Midbrain (tissue), 1 donor: ENCODE results near the gene NUDT21.
"Not testable (repeated sequence)": the region's sequence is repeated elsewhere in the genome, so short reads cannot be mapped to it uniquely, and the experiment has no call there.

Source experiments
- DNase-seq: peaks from one replicate; lab custom pipeline; 2025; lab: John Stamatoyannopoulos, UW

The NUDT21 gene

DNA sequence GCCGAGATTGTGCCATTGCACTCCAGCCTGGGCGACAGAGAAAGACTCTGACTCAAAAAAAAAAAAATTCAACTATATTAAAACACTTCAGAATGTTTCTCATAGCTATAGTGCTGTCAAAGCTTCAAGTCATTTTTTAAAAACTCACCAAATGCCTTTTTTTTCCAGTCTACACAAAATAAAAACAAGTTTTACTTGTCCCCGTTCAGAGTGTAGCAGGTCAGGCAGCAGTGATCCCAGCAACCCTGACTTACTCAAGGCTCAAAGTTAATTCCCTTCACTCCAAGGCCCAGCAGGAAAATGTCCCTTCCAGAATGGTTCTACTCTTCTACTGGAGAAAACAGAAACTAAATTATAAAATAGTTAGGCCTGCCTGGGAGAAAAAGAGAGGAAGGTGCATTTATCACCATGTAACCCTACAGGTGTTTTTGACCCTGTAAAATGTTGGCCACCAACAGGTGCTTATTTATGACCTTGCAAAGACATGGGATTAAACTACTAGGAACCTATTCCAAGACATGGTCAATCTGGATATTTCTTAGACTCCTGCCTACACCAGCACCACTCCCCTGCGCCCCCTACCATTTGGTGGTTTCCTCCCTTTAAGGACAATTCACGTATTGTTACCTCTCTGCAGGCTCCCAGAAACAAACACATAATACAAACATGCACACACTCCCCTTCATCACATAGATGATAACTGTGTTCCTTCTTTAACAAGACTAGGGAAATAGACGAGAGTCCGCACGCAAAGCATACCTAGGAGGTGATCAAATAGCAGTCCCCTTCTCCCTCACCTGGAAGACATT is 31.2 kb downstream of the NUDT21 start:
- no peak for DNase-seq

DNA sequence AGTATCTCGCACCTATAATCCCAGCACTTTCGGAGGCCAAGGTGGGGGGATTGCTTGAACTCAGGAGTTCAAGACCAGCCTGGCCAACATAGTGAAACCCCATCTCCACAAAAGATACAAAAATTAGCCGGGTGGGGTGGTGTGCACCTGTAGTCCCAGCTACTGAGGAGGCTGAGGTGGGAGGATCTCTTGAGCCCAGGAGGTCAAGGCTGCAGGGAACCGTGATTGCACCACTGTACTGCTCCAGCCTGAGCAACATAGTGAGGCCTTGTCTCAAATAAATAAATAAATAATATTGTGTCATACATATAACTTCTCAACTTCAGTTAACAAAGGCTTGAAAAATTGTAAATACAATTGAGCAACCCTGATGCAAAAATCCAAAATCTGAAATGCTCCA is 34.0 kb downstream of the NUDT21 start:
- no peak for DNase-seq

DNA sequence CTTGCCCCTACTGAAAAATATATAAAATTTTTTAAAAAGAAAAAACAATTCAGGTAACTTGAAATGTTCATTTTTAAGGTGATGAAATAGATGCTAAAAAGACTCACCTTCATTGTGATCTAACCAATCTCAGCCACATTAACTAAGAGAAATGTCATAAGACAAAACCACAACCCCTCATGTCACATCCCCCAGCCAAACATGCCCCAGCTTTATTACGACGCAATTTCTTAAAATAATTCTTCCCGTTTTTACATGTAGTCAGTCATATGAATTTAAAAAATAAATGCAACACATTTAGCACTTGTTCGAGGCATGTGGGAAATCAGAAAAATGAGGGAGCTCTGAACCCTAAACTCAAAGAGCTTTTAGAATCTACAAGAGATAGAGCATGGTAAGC is 35.3 kb downstream of the NUDT21 start:
- no peak for DNase-seq

DNA sequence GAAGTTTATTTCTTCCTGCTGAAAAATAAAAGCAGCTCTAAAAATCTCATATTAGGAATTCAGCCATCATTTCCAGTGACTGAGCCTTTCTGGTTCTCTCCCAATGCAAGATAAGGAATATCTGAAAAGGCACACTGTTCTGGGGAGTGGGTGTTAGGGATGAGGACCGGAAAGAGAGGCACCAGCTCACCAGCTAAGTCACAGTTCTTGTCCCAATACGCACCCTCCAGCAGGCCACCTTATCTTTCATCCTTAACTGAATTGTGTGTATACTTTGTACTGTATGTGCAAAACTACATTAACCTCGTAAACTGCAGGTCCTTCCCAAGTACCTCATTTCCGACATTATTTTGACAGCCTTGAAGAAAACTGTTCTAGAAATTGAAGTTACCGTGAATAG is 36.8 kb downstream of the NUDT21 start:
- DNase-seq, result no peak

DNA sequence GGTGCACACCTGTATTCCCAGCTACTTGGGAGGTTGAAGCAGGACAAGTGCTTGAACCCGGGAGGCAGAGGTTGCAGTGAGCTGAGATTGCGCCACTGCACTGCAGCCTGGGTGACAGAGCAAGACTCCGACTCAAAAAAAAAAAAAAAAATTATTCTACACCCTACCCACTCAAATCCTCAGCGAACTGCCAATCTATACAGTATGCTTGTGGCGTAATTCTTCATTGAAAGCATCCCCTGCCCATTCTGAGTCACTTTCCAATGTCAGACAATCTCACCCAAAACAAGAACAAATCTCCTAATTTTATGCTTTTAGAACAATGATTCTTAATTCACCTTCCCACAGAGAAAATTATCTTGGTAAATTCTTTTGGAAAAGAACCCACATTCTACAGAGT is 37.8 kb downstream of the NUDT21 start:
- DNase-seq, result no peak

DNA sequence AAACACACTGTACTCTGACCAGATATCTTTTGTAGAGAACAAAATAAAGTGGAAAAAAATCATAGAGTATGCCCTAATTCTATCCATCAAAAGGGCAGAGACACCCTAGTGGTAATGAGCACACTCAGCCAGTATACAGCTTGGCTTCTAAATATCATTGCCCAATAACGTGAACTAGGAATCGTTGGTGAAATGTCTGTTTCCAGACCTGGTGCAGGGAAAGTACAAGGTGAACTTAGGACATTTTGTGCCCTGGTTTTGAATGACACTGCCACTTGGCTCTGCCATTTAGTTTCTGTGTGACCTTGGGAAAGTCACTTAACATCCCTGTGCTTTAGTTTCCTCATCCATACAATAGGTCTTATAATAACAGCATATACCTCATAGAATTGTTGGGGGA is 39.5 kb downstream of the NUDT21 start:
- no peak for DNase-seq

DNA sequence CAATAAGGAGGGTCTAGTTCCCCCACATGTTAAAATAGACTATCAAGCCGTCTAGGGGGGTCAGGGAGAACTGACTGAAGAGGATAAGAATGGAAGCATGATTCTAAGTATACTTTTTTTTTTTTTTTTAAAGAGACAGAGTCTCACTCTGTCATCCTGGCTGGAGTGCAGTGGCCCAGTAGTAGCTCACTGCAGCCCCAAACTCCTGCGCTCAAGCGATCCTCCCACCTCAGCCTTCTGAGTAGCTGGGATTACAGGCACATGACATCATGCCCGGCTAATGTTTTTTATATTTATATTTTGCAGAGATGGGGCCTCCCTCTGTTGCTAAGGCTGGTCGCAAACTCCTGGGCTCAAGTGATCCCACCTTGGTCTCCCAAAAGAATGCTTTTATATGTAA is 40.0 kb downstream of the NUDT21 start:
- DNase-seq, result no peak

DNA sequence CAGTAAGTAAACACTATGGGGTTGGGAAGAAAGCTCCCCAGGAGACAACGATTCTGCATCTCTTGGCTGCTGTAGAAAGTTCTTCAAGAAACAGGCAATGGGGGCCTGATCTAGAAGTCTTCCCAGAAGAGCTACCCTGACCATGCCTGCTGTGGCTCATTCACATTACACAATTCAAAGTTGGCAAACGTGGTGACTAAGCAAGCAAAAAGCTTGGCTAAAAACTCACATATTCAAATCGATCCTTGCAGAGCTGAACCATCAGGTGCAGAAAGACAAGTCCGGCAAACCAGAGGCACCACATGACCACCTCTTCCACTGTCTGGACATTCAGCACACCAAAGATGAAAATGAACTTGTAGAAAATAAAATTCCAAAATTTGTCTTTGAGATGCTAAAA is 41.9 kb downstream of the NUDT21 start:
- DNase-seq, result no peak

DNA sequence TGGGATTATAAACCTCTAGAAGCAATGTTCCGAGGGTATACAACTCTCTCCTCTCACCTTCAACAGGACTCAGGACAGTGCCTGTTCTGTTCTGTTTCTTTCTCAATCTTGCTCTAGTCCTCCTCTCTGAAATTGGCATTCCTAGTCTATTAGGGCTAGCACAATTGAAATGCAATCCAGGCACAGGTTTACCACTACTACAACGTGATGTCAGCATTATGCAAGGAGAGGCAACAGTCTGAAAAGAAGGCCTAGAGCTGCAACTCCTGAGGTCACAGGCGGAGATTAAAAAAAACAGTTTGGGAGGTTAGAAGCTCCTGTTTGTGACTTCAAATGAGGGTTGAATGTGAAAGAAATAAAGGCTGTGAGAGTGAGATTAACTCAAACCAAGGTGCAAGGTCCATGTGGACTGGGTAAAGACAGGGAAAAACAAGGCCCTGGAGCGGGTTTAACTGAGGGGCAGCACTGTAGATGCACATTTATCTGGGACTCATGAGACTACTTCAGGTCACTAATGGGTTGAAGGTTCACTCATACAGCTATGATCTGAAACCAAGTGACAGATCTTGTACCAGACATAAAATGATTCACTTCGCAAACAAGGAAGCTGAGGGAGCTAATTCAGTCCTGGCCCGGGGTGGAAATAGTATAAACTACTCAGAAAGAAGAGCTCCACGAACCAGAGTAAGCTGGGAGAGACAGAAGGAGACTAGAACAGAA is 42.6 kb downstream of the NUDT21 start:
- no peak for DNase-seq

DNA sequence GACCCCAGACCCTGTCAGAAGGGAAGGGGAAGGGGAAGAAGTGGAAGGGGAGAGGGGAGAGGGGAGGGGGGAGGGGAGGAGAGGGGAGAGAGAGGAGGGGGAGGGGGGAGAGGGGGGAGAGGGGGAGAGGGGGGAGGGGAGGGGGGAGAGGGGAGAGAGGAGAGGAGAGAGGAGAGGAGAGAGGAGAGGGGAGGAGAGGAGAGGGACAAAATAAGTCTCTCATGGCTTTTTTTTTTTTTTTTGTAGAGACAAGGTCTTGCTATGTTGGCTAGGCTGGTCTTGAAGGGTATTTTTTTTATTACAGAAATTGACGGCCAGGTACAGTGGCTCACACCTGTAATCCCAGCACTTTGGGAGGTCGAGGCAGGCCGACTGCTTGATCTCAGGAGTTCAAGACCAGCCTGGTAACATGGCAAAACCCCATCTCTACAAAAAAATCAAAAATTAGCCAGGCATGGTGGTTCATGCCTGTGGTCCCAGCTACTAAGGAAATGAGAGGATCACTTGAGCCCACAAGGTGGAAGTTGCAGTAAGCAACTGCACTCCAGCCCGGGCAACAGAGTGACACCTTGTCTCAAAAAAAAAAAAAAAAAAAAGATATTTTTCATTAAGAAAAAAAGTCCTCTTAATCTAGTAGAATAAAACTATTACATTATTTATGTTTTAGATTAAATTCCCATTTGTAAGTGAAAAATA is 45.0 kb downstream of the NUDT21 start:
- no peak for DNase-seq

DNA sequence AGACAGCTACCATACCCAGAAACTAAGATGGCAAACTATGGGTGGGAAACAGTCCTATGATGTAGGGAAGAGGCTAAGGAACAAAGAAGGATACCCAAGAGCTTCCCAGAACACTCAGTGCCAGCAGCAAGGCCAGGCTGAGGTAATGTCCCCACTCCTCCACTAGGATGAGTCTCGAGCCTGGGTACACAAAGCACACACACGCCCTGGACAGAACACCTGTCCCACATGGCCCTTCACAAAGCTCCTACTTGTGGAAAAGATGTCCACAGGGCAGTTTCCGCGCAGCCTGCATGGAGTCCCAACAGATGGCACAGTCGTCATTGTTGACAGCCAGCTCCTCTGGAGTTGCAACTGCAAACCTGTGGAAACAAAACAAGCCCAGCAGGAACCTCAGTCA is 49.6 kb downstream of the NUDT21 start:
- DNase-seq, result no peak

DNA sequence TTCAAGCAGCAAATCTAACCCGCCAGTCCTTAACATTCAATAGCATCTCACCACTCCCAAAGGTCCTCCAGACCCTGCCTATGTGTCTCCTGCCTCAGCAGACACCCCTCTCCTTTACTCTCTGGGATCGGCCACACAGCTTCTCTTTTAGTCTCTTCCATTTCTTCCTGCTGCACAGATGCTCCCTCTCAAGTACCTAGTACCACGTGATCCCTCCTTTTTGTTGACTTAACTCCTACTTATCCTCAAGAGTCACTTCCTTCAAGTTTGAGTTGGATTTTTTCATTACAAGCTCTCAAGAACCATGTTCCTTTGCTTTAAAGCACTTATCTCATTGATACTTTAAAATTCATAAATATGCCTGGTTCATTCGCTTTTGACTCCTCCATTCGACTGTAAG is 50.7 kb downstream of the NUDT21 start:
- DNase-seq, result no peak

DNA sequence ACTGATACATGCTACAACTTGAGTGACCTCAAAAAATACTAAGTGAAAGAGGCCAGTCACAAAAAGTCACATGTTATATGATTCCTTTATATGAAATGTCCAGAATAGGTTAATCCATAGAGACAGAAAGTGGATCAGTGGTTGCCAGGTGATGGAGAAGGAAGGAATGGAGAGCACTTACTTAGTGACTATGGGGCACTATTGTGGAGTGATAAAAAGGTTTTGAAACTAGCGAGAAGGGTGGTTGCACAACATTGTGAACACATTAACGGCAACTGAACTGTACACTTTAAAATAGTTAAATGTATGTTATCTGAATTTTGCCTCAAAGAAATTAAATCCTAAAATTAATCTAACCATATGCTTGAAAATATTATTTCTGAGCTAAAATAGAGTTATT is 51.6 kb downstream of the NUDT21 start:
- no peak for DNase-seq

DNA sequence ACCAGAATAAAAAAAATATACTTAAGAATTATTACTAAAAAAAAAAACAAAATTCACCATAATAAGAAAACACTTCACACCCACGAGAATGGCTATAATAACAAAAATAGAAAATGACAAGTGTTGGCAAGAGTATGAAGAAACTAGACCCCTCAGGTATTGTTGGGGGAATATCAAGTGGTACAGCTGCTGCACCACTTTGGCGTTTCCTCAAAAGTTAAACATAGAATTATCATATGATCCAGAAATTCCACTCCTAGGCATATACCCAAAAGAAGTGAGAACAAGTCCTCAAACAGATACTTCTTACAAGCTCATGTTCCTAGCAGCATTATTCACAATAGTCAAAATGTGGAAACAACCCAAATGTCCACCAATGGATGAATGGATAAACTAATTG is 52.1 kb downstream of the NUDT21 start:
- DNase-seq, result no peak

DNA sequence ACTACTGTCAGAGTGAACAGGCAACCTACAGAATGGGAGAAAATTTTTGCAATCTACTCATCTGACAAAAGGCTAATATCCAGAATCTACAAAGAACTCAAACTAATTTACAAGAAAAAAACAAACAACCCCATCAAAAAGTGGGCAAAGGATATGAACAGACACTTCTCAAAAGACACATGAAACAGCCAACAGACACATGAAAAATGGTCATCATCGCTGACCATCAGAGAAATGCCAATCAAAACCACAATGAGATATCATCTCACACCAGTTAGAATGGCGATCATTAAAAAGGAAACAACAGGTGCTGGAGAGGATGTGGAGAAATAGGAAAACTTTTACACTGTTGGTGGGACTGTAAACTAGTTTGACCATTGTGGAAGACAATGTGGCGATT is 54.4 kb downstream of the NUDT21 start:
- DNase-seq, result not testable (repeated sequence)

DNA sequence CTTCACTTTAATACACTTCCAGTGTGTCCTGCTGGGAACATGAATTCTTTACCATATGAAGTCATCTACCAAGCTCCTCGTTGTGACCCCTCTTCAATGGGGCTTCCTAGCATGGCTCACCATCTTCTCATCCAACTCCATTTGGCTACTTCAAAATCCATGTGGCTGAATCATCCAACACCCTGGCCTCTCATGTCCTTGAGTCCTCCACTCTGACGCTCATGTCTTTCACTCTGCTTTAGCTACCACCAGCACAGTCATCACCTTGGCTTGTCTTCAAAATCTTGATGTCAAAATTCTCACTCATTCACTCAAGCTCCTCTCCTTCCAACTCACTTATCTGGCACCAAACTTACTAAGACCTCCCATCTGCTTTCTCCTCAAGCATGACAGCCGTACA is 61.6 kb downstream of the NUDT21 start:
- no peak for DNase-seq

DNA sequence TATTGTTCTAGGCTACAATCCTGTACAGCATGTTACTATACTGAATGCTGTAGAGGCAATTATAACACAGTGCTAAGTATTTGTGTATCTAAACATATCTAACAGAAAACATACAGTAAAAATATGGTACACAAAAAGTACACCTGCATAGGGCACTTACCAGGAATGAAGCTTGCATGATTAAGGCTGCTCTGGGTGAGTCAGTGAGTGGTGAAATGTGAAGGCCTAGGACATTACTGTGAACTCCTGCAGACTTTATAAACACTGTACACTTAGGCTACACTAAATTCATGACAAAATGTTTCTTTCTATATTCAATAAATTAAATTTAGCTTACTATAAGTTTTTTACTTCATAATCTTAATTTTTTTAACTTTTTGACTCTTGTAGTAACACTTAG is 62.9 kb downstream of the NUDT21 start:
- DNase-seq, result no peak

DNA sequence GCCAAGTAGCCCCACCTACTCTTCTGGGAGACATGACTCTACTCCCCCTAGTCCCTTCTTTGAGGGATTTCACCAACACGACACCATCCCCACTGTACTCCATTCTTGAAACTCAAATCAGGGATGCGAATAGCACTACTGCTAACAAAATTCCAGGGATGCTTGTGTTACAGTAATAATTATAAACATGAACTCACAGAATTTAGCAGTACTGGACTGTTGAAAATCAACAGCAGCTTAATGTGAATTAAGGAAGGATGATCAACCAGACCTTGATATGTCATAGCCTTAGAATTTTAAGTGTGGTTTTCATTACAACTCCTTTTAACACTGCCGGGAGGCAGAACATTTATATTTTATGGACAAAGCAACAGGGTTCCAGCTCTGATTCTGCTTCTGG is 63.7 kb downstream of the NUDT21 start:
- no peak for DNase-seq

DNA sequence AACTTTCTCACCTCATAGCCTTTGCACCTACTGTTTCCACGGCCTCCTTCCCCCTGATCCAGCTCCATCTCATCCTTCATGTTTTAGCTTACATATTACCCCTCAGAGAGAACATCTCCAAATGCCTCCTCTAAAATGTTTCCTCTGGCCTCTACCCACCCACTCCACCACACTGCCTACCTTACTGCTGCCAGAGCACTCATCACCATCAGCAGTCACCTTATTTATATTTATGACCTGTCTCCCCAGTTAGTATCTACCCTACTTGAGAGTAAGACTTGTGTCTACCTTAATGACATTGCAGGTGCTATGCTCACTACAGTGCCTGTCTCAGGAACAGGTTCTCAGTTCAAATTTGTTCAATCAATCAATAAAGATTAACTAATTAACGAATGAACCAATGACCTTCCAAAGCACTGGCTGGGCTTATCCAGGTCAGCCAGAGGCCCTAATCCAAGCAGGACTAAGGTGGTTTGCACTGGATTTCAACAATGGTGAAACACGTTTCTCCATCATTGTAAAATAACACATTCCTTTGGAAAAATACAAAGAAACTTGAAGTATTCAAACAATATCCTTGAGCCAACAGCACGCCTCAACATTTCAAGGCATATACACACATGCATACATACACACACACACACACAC is 66.9 kb downstream of the NUDT21 start:
- DNase-seq, result no peak

DNA sequence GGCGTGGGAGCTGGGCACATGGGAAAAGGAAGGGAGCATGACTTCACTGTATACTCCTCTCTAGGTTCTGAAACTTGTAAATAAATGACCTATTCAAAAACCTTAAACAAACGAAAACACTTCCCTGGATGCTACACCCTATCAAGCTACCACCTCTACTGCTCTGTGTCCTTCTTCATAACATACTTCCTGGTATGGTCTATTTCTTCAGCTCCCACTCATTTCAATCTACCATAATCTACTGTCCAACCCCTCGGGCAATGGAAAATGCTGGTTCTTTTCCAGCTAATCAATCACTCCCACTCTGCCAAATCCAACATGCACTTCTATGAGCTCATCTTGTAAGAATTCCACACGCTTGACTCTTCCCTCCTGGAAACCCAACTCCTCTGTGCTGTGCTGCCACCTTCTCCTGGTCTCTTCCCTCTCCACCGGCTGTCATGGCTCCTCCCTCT is 68.2 kb downstream of the NUDT21 start:
- no peak for DNase-seq

DNA sequence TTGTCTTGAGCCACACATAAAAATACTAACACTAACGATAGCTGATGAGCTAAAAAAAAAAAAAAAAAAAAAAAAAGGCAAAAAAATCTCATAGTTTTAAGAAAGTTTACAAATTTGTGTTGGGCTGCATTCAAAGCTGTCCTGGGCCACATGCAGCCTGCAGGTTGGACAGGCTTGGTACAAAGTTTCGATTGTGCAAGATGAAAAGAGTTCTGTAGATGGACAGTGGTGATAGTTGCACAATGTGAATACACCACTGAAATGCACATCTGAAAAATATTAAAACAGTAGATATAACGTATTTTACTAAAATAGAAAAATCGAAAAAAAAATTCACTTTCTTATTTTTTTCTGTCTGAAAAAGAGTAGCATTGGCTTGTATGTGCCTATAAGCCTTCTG is 68.7 kb downstream of the NUDT21 start:
- no peak for DNase-seq

DNA sequence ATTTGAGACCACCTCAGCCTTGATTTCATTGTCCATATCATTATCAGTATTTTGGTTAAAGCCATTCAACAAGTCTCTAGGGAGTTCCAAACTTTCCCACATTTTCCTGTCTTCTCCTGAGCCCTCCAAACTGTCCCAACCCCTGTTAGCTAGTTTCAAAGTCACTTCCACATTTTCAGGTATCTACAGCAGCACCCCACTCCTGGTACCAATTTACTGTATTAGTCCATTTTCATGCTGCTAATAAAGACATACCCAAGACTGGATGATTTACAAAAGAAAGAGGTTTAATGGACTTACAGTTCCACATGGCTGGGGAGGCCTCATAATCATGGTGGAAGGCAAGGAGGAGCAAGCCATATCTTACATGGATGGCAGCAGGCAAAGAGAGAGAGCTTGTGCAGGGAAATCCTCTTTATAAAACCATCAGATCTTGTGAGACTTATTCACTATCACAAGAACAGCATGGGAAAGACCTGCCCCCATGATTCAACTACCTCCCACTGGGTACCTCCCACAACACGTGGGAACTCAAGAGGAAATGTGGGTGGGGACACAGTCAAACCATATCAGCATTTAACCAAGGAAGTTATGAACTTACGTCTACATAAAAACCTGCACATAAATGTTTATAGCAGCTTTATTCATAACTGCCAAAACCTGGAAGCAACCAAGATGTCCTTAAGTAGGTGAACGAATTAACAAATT is 70.2 kb downstream of the NUDT21 start:
- not testable (repeated sequence) for DNase-seq
